Measurements from ENCODE around the gene RNASEH1. TPM values are rescaled to one million over a fixed set of nuclear protein-coding genes. Genes with fewer than 3 reads are reported as not detected.

The RNASEH1 gene
- total and polyA plus RNA-seq, 10 of the 15 experiments (the other 5 are each of a cell fraction or from before 2014, with no cell fraction given) = 18.2 to 68.5 (median 28.2) TPM

DNA sequence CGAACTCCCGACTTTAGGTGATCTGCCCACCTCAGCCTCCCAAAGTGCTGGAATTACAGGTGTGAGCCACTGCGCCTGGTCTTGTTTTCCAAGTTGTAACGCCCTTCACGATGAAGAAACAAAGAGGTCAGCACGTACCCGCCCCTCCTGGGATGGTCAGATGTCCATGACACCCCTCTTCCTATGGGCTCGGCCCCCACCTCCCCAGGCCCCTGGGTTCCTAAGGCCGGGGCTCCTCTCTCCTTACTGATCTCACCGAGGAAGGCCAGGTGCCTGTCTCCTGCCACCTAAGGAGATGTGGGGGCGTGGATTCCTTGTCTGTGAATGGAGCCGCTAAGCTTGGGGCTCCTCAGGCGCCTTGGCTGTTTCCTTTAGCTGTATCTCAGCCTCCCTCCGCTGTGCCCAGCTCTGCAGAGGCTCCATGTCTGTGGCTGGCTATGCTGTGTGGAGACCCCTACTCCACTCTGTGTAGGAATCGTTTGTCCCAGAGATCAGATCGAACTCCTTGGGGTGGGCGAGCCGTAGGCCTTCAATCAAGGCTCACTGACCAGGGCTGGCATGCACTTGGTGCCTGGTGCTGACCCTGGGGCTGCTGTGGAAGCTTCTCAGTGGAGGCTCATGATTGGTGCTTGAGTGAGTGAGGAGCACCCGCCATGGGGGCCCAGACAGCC lies 45.5 kb upstream of the RNASEH1 start:
- Histone ChIP-seq H3K27me3 (replicated peaks in 1 of 2; ENCODE audit: control insufficient read depth in 2 of 2, insufficient read depth in 2 of 2, low read length in 1 of 2) (no peaks in the 10 kb centered on the region), H3K4me2 (ENCODE audit: control insufficient read depth, insufficient read depth) (no peak overlapping the region), H3K27ac (ENCODE audit: control insufficient read depth, insufficient read depth) (no peak overlapping the region), H3K4me3 (no peak overlapping the region), H3K9me3 (replicated peaks; ENCODE audit: control insufficient read depth, insufficient read depth, low read length) (no peaks in the 10 kb centered on the region), H3K36me3 (ENCODE audit: control insufficient read depth in 2 of 2, insufficient read depth in 2 of 2, low read length in 1 of 2) (no peaks in the 10 kb centered on the region), H3K79me2 (ENCODE audit: control insufficient read depth, insufficient read depth, low read length) (no peaks in the 10 kb centered on the region), H3K4me1 (ENCODE audit: control insufficient read depth, insufficient read depth, low read length) (0 out of 2 replicates have a peak, but pooled peaks cover under 1% of the 10 kb centered on the region), H4K20me1 (ENCODE audit: control insufficient read depth, insufficient read depth) (no peaks in the 10 kb centered on the region), H3K9ac (ENCODE audit: control insufficient read depth, insufficient read depth, low read length) (no peak overlapping the region), H2AFZ (ENCODE audit: control insufficient read depth, low read depth, low read length) (no peak overlapping the region)
- intact Hi-C loops (cut with micrococcal nuclease; ENCODE audit: unreplicated experiment) = no loop called here
- BruUV-seq (replicated peaks) = no TSS peak
- no peak for DNase-seq (ENCODE audit: low read depth, low spot score)
- TF ChIP-seq JUND (IDR thresholded peaks at IDR 0.05; ENCODE audit: low read depth, low read length) (no peak), TCF12 (IDR thresholded peaks at IDR 0.05; ENCODE audit: low read depth, low read length) (no peak), ZNF24 (IDR thresholded peaks at IDR 0.05) (no peak), CBX3 (IDR thresholded peaks at IDR 0.05; ENCODE audit: borderline replicate concordance, low read depth) (no peak), JUNB (IDR thresholded peaks at IDR 0.05) (no peak), PAX5 (IDR thresholded peaks at IDR 0.05; ENCODE audit: borderline replicate concordance, low read depth, low read length) (no peak)
- TF ChIP-seq, protein P1, sequence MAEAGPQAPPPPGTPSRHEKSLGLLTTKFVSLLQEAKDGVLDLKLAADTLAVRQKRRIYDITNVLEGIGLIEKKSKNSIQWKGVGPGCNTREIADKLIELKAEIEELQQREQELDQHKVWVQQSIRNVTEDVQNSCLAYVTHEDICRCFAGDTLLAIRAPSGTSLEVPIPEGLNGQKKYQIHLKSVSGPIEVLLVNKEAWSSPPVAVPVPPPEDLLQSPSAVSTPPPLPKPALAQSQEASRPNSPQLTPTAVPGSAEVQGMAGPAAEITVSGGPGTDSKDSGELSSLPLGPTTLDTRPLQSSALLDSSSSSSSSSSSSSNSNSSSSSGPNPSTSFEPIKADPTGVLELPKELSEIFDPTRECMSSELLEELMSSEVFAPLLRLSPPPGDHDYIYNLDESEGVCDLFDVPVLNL (IDR thresholded peaks at IDR 0.05; ENCODE audit: low read depth, low read length) = no peak
- TF ChIP-seq, protein P2, sequence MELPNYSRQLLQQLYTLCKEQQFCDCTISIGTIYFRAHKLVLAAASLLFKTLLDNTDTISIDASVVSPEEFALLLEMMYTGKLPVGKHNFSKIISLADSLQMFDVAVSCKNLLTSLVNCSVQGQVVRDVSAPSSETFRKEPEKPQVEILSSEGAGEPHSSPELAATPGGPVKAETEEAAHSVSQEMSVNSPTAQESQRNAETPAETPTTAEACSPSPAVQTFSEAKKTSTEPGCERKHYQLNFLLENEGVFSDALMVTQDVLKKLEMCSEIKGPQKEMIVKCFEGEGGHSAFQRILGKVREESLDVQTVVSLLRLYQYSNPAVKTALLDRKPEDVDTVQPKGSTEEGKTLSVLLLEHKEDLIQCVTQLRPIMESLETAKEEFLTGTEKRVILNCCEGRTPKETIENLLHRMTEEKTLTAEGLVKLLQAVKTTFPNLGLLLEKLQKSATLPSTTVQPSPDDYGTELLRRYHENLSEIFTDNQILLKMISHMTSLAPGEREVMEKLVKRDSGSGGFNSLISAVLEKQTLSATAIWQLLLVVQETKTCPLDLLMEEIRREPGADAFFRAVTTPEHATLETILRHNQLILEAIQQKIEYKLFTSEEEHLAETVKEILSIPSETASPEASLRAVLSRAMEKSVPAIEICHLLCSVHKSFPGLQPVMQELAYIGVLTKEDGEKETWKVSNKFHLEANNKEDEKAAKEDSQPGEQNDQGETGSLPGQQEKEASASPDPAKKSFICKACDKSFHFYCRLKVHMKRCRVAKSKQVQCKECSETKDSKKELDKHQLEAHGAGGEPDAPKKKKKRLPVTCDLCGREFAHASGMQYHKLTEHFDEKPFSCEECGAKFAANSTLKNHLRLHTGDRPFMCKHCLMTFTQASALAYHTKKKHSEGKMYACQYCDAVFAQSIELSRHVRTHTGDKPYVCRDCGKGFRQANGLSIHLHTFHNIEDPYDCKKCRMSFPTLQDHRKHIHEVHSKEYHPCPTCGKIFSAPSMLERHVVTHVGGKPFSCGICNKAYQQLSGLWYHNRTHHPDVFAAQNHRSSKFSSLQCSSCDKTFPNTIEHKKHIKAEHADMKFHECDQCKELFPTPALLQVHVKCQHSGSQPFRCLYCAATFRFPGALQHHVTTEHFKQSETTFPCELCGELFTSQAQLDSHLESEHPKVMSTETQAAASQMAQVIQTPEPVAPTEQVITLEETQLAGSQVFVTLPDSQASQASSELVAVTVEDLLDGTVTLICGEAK (IDR thresholded peaks at IDR 0.05; ENCODE audit: borderline replicate concordance) = no peak
- TF ChIP-seq, protein P3, sequence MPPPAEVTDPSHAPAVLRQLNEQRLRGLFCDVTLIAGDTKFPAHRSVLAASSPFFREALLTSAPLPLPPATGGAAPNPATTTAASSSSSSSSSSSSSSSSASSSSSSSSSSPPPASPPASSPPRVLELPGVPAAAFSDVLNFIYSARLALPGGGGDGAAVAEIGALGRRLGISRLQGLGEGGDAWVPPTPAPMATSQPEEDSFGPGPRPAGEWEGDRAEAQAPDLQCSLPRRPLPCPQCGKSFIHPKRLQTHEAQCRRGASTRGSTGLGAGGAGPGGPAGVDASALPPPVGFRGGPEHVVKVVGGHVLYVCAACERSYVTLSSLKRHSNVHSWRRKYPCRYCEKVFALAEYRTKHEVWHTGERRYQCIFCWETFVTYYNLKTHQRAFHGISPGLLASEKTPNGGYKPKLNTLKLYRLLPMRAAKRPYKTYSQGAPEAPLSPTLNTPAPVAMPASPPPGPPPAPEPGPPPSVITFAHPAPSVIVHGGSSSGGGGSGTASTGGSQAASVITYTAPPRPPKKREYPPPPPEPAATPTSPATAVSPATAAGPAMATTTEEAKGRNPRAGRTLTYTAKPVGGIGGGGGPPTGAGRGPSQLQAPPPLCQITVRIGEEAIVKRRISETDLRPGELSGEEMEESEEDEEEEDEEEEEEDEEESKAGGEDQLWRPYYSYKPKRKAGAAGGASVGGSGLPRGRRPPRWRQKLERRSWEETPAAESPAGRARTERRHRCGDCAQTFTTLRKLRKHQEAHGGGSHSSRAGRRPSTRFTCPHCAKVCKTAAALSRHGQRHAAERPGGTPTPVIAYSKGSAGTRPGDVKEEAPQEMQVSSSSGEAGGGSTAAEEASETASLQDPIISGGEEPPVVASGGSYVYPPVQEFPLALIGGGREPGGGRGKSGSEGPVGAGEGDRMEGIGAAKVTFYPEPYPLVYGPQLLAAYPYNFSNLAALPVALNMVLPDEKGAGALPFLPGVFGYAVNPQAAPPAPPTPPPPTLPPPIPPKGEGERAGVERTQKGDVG (CRISPR knock-in tag; IDR thresholded peaks at IDR 0.05) = no peak
- TF ChIP-seq, protein P4, sequence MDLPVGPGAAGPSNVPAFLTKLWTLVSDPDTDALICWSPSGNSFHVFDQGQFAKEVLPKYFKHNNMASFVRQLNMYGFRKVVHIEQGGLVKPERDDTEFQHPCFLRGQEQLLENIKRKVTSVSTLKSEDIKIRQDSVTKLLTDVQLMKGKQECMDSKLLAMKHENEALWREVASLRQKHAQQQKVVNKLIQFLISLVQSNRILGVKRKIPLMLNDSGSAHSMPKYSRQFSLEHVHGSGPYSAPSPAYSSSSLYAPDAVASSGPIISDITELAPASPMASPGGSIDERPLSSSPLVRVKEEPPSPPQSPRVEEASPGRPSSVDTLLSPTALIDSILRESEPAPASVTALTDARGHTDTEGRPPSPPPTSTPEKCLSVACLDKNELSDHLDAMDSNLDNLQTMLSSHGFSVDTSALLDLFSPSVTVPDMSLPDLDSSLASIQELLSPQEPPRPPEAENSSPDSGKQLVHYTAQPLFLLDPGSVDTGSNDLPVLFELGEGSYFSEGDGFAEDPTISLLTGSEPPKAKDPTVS (IDR thresholded peaks at IDR 0.05; ENCODE audit: low read depth, low read length) = no peak
- TF ChIP-seq, protein P5, sequence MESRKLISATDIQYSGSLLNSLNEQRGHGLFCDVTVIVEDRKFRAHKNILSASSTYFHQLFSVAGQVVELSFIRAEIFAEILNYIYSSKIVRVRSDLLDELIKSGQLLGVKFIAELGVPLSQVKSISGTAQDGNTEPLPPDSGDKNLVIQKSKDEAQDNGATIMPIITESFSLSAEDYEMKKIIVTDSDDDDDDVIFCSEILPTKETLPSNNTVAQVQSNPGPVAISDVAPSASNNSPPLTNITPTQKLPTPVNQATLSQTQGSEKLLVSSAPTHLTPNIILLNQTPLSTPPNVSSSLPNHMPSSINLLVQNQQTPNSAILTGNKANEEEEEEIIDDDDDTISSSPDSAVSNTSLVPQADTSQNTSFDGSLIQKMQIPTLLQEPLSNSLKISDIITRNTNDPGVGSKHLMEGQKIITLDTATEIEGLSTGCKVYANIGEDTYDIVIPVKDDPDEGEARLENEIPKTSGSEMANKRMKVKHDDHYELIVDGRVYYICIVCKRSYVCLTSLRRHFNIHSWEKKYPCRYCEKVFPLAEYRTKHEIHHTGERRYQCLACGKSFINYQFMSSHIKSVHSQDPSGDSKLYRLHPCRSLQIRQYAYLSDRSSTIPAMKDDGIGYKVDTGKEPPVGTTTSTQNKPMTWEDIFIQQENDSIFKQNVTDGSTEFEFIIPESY (IDR thresholded peaks at IDR 0.05) = no peak
- RAD21 ChIA-PET (ENCODE audit: unreplicated experiment) = no interaction called here
- no peak for FAIRE-seq
- in situ Hi-C loops (cut with MboI) = no loop called here
- POLR2A ChIA-PET = no interaction called here
- 77% methylated on average over 15 of the region's 19 CpGs for WGBS (ENCODE audit: insufficient coverage, insufficient replicate concordance, low lambda C conversion rate, missing lambda C conversion rate)
- SMC1A ChIA-PET (ENCODE audit: uncharacterized antibody, unreplicated experiment) = no interaction called here
- CTCF ChIA-PET = no interaction called here
- ATAC-seq = no peak
